ENCODE data around the gene TNXB.

Gene TNXB

DNA sequence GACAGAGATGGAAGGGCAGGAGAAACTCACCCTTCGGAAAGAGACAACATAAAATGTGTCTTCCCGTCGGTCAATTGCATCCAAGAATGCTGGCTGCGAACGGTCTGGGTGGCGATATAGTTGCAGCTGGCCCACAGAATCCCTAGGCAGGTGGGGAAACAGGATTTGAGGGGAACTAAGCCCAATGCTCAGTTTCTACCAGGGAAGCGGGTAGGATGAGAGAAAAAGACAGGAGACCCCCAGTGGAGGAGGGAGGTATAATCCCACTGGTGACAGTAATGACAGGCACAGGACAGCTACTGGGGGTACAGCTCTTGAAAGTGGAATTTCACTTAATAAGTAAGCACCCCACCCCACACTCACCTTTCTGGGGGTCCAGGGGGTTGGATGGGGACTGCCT, 7.5 kb upstream of the TNXB start:
- Histone ChIP-seq H3K4ac (ENCODE audit: low read length) (no peak overlapping the region), H4K91ac (ENCODE audit: low read depth, low read length, poor library complexity) (no peak overlapping the region), H2BK5ac (ENCODE audit: low read length) (no peak overlapping the region), H3K18ac (ENCODE audit: low read length) (no peak overlapping the region), H2BK15ac (ENCODE audit: low read length) (no peak overlapping the region), H3K4me1 (ENCODE audit: control insufficient read depth in 2 of 2, insufficient read depth in 1 of 2, low read depth in 1 of 2, low read length in 2 of 2) (peaks cover 4 to 12% of the 10 kb centered on the region in 2 donors), H3K14ac (ENCODE audit: low read length) (no peak overlapping the region), H4K8ac (ENCODE audit: low read depth, low read length) (no peak overlapping the region), H3K27ac (replicated peaks; ENCODE audit: low read length) (no peak overlapping the region), H3K27me3 (ENCODE audit: control insufficient read depth in 3 of 3, insufficient read depth in 3 of 3, low read depth in 1 of 3, low read length in 3 of 3) (no peaks in the 10 kb centered on the region), H2BK12ac (ENCODE audit: low read length) (no peak overlapping the region), H3K4me2 (ENCODE audit: insufficient read depth, low read length, poor library complexity, severe bottlenecking) (no peak overlapping the region), H3K36me3 (replicated peaks in 1 of 2; ENCODE audit: control insufficient read depth in 2 of 2, insufficient read depth in 2 of 2, low read length in 2 of 2) (peaks cover 48 to 64% of the 10 kb centered on the region in 2 donors), H3K9me3 (replicated peaks in 1 of 2; ENCODE audit: control insufficient read depth in 2 of 2, insufficient read depth in 1 of 2, low read depth in 1 of 2, low read length in 2 of 2) (peaks cover 0 to 2% of the 10 kb centered on the region in 2 donors), H2AFZ (ENCODE audit: low read length) (no peak overlapping the region), H3K23ac (ENCODE audit: low read depth, low read length, poor library complexity) (no peak overlapping the region), H2BK120ac (ENCODE audit: low read depth, low read length) (no peak overlapping the region), H3K9ac (ENCODE audit: low read depth, low read length, poor library complexity) (no peak overlapping the region), H2AK5ac (ENCODE audit: low read depth, low read length) (no peak overlapping the region), H3K79me1 (ENCODE audit: low read depth, low read length) (peaks cover 2% of the 10 kb centered on the region), H3K4me3 (ENCODE audit: low read length in 2 of 2) (no peak overlapping the region)
- no CpG with 5 or more reads among the region's 7 CpGs for WGBS, 2 donors (ENCODE audit: extremely low coverage in 2 of 2, insufficient read length in 2 of 2, insufficient replicate concordance in 1 of 2)
- DNase-seq (ENCODE audit: low spot score) = no peak

DNA sequence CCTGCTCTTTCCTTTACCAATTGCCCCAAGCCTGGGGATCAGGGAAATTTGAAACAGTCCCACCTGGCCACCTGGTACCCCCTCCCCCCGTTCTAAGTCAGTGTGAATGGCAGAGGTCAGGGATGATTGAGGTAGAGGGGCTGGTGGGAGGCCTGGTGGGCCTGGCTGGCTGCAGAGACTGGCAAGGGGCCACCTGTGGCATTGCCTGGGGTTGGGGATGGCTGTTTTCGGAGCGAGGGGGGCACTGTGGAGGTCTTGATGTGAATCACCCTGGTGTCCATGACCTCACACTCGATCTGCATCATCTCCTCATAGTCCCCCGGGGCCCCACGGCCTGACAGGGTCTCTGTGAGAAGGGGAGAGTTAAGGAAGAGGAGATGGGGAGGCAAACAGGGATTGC, 6.5 kb upstream of the TNXB start:
- Histone ChIP-seq H3K36me3 (replicated peaks in 1 of 2; ENCODE audit: control insufficient read depth in 2 of 2, insufficient read depth in 2 of 2, low read length in 2 of 2) (peaks cover 41 to 54% of the 10 kb centered on the region in 2 donors), H2BK120ac (ENCODE audit: low read depth, low read length) (no peak overlapping the region), H4K91ac (ENCODE audit: low read depth, low read length, poor library complexity) (no peak overlapping the region), H2BK15ac (ENCODE audit: low read length) (no peak overlapping the region), H2BK12ac (ENCODE audit: low read length) (no peak overlapping the region), H3K4me3 (ENCODE audit: low read length in 2 of 2) (no peak overlapping the region), H3K14ac (ENCODE audit: low read length) (no peak overlapping the region), H3K4me1 (ENCODE audit: control insufficient read depth in 2 of 2, insufficient read depth in 1 of 2, low read depth in 1 of 2, low read length in 2 of 2) (peaks cover 4 to 12% of the 10 kb centered on the region in 2 donors), H2AK5ac (ENCODE audit: low read depth, low read length) (no peak overlapping the region), H3K4ac (ENCODE audit: low read length) (no peak overlapping the region), H2AFZ (ENCODE audit: low read length) (no peak overlapping the region), H4K8ac (ENCODE audit: low read depth, low read length) (no peak overlapping the region), H3K79me1 (ENCODE audit: low read depth, low read length) (peaks cover 2% of the 10 kb centered on the region), H3K27ac (replicated peaks; ENCODE audit: low read length) (no peak overlapping the region), H3K4me2 (ENCODE audit: insufficient read depth, low read length, poor library complexity, severe bottlenecking) (no peak overlapping the region), H3K18ac (ENCODE audit: low read length) (no peak overlapping the region), H3K9ac (ENCODE audit: low read depth, low read length, poor library complexity) (no peak overlapping the region), H2BK5ac (ENCODE audit: low read length) (no peak overlapping the region), H3K23ac (ENCODE audit: low read depth, low read length, poor library complexity) (no peak overlapping the region), H3K9me3 (replicated peaks in 1 of 2; ENCODE audit: control insufficient read depth in 2 of 2, insufficient read depth in 1 of 2, low read depth in 1 of 2, low read length in 2 of 2) (peaks cover 0 to 2% of the 10 kb centered on the region in 2 donors), H3K27me3 (ENCODE audit: control insufficient read depth in 3 of 3, insufficient read depth in 3 of 3, low read depth in 1 of 3, low read length in 3 of 3) (no peaks in the 10 kb centered on the region)
- WGBS, 2 donors (ENCODE audit: extremely low coverage in 2 of 2, insufficient read length in 2 of 2, insufficient replicate concordance in 1 of 2) = no CpG with 5 or more reads among the region's 6 CpGs
- no peak for DNase-seq (ENCODE audit: low spot score)

DNA sequence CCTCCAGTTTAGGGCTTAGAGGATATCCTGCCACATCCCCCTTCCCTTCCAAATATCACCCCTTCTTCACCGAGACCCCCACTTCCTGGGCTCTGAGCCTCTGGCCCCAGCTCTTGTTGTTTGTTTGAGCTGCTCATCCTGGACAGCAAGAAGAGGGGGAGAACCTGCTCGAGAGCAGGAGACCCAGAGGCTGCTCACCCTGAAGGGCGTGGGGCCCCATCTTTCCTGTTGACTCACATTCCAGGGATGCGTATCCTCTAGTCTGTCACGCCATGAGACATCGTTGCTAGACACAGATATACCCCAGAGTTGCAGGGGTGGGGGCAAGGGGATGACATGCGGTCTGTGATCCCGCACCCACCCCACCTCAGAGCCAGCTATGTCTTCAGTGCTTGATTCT, 5.7 kb upstream of the TNXB start:
- no peak overlapping the region for H3K9ac ChIP-seq (ENCODE audit: low read depth, low read length, poor library complexity)
- H3K27me3 ChIP-seq (ENCODE audit: control insufficient read depth in 3 of 3, insufficient read depth in 3 of 3, low read depth in 1 of 3, low read length in 3 of 3) = peaks cover 0 to 2% (median 0%) of the 10 kb centered on the region in 3 experiments
- no peak overlapping the region for H3K4me2 ChIP-seq (ENCODE audit: insufficient read depth, low read length, poor library complexity, severe bottlenecking)
- peaks cover 0 to 2% of the 10 kb centered on the region in 2 donors for H3K9me3 ChIP-seq (replicated peaks in 1 of 2; ENCODE audit: control insufficient read depth in 2 of 2, insufficient read depth in 1 of 2, low read depth in 1 of 2, low read length in 2 of 2)
- H3K4me3 ChIP-seq (ENCODE audit: low read length in 2 of 2) = no peak overlapping the region
- no peak overlapping the region for H2BK120ac ChIP-seq (ENCODE audit: low read depth, low read length)
- no peak for DNase-seq (ENCODE audit: low spot score)
- no peak overlapping the region for H2AFZ ChIP-seq (ENCODE audit: low read length)
- H2BK12ac ChIP-seq (ENCODE audit: low read length) = no peak overlapping the region
- H2AK5ac ChIP-seq (ENCODE audit: low read depth, low read length) = no peak overlapping the region
- H4K91ac ChIP-seq (ENCODE audit: low read depth, low read length, poor library complexity) = no peak overlapping the region
- peaks cover 2% of the 10 kb centered on the region for H3K79me1 ChIP-seq (ENCODE audit: low read depth, low read length)
- H3K27ac ChIP-seq (replicated peaks; ENCODE audit: low read length) = no peak overlapping the region
- H4K8ac ChIP-seq (ENCODE audit: low read depth, low read length) = no peak overlapping the region
- no peak overlapping the region for H3K4ac ChIP-seq (ENCODE audit: low read length)
- H2BK15ac ChIP-seq (ENCODE audit: low read length) = no peak overlapping the region
- H3K18ac ChIP-seq (ENCODE audit: low read length) = no peak overlapping the region
- H3K23ac ChIP-seq (ENCODE audit: low read depth, low read length, poor library complexity) = no peak overlapping the region
- H3K4me1 ChIP-seq (ENCODE audit: control insufficient read depth in 2 of 2, insufficient read depth in 1 of 2, low read depth in 1 of 2, low read length in 2 of 2) = peaks cover 4 to 12% of the 10 kb centered on the region in 2 donors
- WGBS, 2 donors (ENCODE audit: extremely low coverage in 2 of 2, insufficient read length in 2 of 2, insufficient replicate concordance in 1 of 2) = no CpG with 5 or more reads among the region's 8 CpGs
- peaks cover 40 to 49% of the 10 kb centered on the region in 2 donors for H3K36me3 ChIP-seq (replicated peaks in 1 of 2; ENCODE audit: control insufficient read depth in 2 of 2, insufficient read depth in 2 of 2, low read length in 2 of 2)
- H2BK5ac ChIP-seq (ENCODE audit: low read length) = no peak overlapping the region
- no peak overlapping the region for H3K14ac ChIP-seq (ENCODE audit: low read length)

DNA sequence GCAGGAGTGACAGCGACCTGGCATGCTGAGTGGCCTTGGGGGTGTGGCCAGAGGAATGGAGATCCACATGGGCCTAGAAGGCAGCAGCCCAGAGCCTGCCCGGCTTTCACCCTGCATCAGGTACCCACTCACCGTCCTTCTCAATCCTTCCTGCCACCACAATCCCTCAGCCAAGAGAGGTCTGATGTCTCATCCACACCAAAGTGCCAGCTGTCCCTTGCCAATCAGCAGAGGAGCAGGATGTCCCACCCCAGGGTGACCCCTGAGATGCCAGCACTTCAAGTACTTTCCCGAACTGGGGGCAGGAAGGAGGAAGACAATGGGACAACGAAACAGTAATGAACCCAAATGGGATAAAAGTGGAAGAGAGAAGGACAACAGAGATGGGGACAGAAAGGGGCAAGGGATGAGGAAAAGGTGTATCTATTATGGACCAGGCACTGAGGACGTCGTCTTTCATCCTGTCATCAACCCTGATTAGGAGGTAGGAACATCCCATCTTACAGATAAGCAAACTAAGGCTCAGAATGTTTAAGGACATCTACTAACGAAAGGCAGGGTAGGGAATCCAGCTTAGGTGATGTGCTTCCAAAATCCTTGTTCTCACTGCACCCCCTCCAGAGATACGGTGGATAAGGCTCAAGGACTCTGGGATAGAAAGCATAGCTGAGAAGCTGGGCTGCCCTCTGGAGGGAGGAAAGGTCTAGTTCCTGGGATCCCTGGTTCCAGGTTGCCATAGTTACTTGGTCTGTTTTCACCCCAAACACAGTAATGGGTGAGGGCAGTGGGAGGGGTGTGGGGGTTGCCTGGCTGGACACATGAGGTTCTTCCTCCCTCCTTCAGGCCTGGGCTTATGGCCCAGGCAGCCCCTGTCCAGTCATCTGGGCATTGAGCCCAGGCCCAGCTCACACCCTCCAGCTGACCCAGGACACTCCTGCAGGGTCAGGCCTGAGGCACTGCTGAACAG, 4.5 kb upstream of the TNXB start:
- H3K9me3 ChIP-seq (replicated peaks in 1 of 2; ENCODE audit: control insufficient read depth in 2 of 2, insufficient read depth in 1 of 2, low read depth in 1 of 2, low read length in 2 of 2) = peaks cover 0 to 2% of the 10 kb centered on the region in 2 donors
- H3K18ac ChIP-seq (ENCODE audit: low read length) = peak overlapping the region; percentile 64
- peak overlapping the region; percentile 30 for H3K23ac ChIP-seq (ENCODE audit: low read depth, low read length, poor library complexity)
- H2AK5ac ChIP-seq (ENCODE audit: low read depth, low read length) = no peak overlapping the region
- no peak overlapping the region for H3K27ac ChIP-seq (replicated peaks; ENCODE audit: low read length)
- H3K4ac ChIP-seq (ENCODE audit: low read length) = no peak overlapping the region
- no peak overlapping the region for H2BK120ac ChIP-seq (ENCODE audit: low read depth, low read length)
- H2BK15ac ChIP-seq (ENCODE audit: low read length) = no peak overlapping the region
- H3K4me3 ChIP-seq (ENCODE audit: low read length in 2 of 2) = no peak overlapping the region
- DNase-seq (ENCODE audit: low spot score) = peak; percentile 56
- no peak overlapping the region for H3K4me2 ChIP-seq (ENCODE audit: insufficient read depth, low read length, poor library complexity, severe bottlenecking)
- no peak overlapping the region for H3K9ac ChIP-seq (ENCODE audit: low read depth, low read length, poor library complexity)
- no peak overlapping the region for H4K8ac ChIP-seq (ENCODE audit: low read depth, low read length)
- H2BK12ac ChIP-seq (ENCODE audit: low read length) = no peak overlapping the region
- peaks cover 2% of the 10 kb centered on the region for H3K79me1 ChIP-seq (ENCODE audit: low read depth, low read length)
- no peak overlapping the region for H3K14ac ChIP-seq (ENCODE audit: low read length)
- H3K27me3 ChIP-seq (ENCODE audit: control insufficient read depth in 3 of 3, insufficient read depth in 3 of 3, low read depth in 1 of 3, low read length in 3 of 3) = peaks cover 0 to 9% (median 0%) of the 10 kb centered on the region in 3 experiments
- peaks cover 36 to 40% of the 10 kb centered on the region in 2 donors for H3K36me3 ChIP-seq (replicated peaks in 1 of 2; ENCODE audit: control insufficient read depth in 2 of 2, insufficient read depth in 2 of 2, low read length in 2 of 2)
- H2AFZ ChIP-seq (ENCODE audit: low read length) = no peak overlapping the region
- H4K91ac ChIP-seq (ENCODE audit: low read depth, low read length, poor library complexity) = no peak overlapping the region
- no CpG with 5 or more reads among the region's 9 CpGs for WGBS, 2 donors (ENCODE audit: extremely low coverage in 2 of 2, insufficient read length in 2 of 2, insufficient replicate concordance in 1 of 2)
- H2BK5ac ChIP-seq (ENCODE audit: low read length) = no peak overlapping the region
- H3K4me1 ChIP-seq (ENCODE audit: control insufficient read depth in 2 of 2, insufficient read depth in 1 of 2, low read depth in 1 of 2, low read length in 2 of 2) = peaks cover 8 to 13% of the 10 kb centered on the region in 2 donors

Data from neuronal stem cell (in vitro differentiated cells).